Lung (tissue), 12 donors: ENCODE measurements around the gene MCM9. TPM values are rescaled to one million over a fixed set of nuclear protein-coding genes. Genes with fewer than 3 reads are reported as not detected.

Source experiments
- ATAC-seq: fragments of 200-7000 bp; cut with Tn5 transposase; one replicate; pipeline ENCODE4 v1.9.1; 2020; ENCODE audit warnings: moderate number of reproducible peaks; ENCODE audit not compliant: insufficient read depth, low FRiP score
- DNase-seq, 3 donors: peaks; one replicate each; pipeline ENCODE4 v3.0.0-alpha.2; 2013 to 2017
- H3K27ac ChIP-seq, 2 donors: one replicate each; pipeline ENCODE4 v1.5.1; 2013; ENCODE audit warnings: mild to moderate bottlenecking in 2 of 2, moderate library complexity in 2 of 2, control low read depth in 1 of 2, inconsistent platforms in 1 of 2, low read depth in 1 of 2, low read length in 1 of 2
- H3K27me3 ChIP-seq, 3 donors: one replicate each; pipeline ENCODE4 v1.5.1; 2013; ENCODE audit warnings: low read length in 2 of 3; ENCODE audit not compliant: control insufficient read depth in 3 of 3, insufficient read depth in 3 of 3
- H3K36me3 ChIP-seq, 4 donors: one replicate each; pipeline ENCODE4 v1.5.1; 2013; ENCODE audit warnings: low read length in 4 of 4, mild to moderate bottlenecking in 1 of 4, moderate library complexity in 1 of 4; ENCODE audit not compliant: control insufficient read depth in 4 of 4, insufficient read depth in 4 of 4
- H3K4me1 ChIP-seq, 5 donors: one replicate each; pipeline ENCODE4 v1.5.1; 2013; ENCODE audit warnings: low read length in 5 of 5, mild to moderate bottlenecking in 2 of 5, moderate library complexity in 1 of 5; ENCODE audit not compliant: control insufficient read depth in 5 of 5, insufficient read depth in 5 of 5
- H3K4me3 ChIP-seq: one replicate; pipeline ENCODE4 v1.5.1; 2013; ENCODE audit warnings: mild to moderate bottlenecking, control low read depth, moderate library complexity
- H3K9ac ChIP-seq, 2 donors: one replicate each; pipeline ENCODE4 v1.5.1; 2013; ENCODE audit warnings: low read length in 2 of 2, control low read depth in 1 of 2; ENCODE audit not compliant: insufficient read depth in 1 of 2
- H3K9me3 ChIP-seq, 4 donors: one replicate each; pipeline ENCODE4 v1.5.1; 2013; ENCODE audit warnings: low read length in 3 of 4, mild to moderate bottlenecking in 1 of 4, moderate library complexity in 1 of 4; ENCODE audit not compliant: control insufficient read depth in 4 of 4, insufficient read depth in 3 of 4
- CTCF ChIP-seq: IDR thresholded peaks from 2 replicates; pipeline ENCODE4 v1.5.1; 2012; ENCODE audit warnings: mild to moderate bottlenecking; ENCODE audit errors: control extremely low read depth, extremely low read depth
- WGBS, 2 donors: extraction: QIAGEN DNeasy Blood & Tissue Kit; methylation state at CpG; one replicate each; pipeline ENCODE4 v1.1.7; 2013; 5-methylcytosine and 5-hydroxymethylcytosine counted together
- polyA plus RNA-seq, 2 donors: library from polyadenylated mRNA; stranded (reverse); fragments of 200-250 nt; gene quantifications; one replicate each; pipeline ENCODE4 v1.2.1, GENCODE V29; 2013
- total RNA-seq, 2 donors: library from RNA; depleted of rRNA in 1 of 2; stranded (reverse); fragments of >200 nt in 1 of 2; gene quantifications; one replicate each; pipeline ENCODE4 v1.2.1, GENCODE V29; 2014 to 2021
- donor health status: control.
- donor health status: control.
- donor health status: Bipolar disorder and iron deficiency.
- donor health status: healthy.
- donor health status: DM: yes; HTN: yes; CAD: no.

MCM9 gene
- total and polyA plus RNA-seq, 4 donors, result 4.8 to 28.6 (median 12.0) TPM

- H3K36me3 ChIP-seq, result peaks cover 9 to 39% (median 34%) of the 10 kb centered on the region in 4 donors
- H3K4me1 ChIP-seq, result no peaks in the 10 kb centered on the region
- no peaks in the 10 kb centered on the region for H3K9me3 ChIP-seq
- no peak overlapping the region for H3K4me3 ChIP-seq
- TF ChIP-seq CTCF, result no peak
- no peak for DNase-seq
- H3K9ac ChIP-seq, result no peak overlapping the region
- no peak overlapping the region for H3K27ac ChIP-seq
- WGBS, 2 donors, result 93 to 95% methylated on average over 5 of the region's 5 CpGs
- ATAC-seq, result no peak
- no peaks in the 10 kb centered on the region for H3K27me3 ChIP-seq
Measured at GRCh38 chr6:118912646-118913045, 22.3 kb downstream of the MCM9 start.

DNA sequence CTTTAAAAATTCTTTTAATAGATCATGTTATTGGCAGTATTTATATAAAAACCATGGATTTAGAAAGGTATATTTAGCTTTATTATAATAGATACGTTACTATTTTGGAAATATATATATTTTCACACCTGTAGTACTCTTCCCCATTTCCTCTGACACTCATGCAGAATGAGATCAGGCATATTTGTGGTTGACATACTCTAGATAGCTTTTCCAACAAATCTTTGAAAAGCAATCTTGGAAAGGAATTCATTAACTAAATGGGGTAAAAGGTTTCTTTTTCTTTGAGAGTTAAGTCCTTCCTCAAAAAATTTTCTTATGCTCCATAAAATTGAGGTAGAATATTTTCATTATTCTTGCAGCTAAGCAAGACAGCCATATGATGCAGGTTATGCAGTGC, 26.5 kb downstream of the MCM9 start:
- Histone ChIP-seq H3K4me3 (no peak overlapping the region), H3K4me1 (peaks cover 0 to 1% (median 0%) of the 10 kb centered on the region in 5 donors), H3K27ac (no peak overlapping the region), H3K9ac (no peak overlapping the region), H3K9me3 (no peaks in the 10 kb centered on the region), H3K27me3 (no peaks in the 10 kb centered on the region), H3K36me3 (peaks cover 7 to 45% (median 24%) of the 10 kb centered on the region in 4 donors)
- WGBS, 2 donors, result 82 to 85% methylated on average over 1 of the region's 1 CpG
- DNase-seq (no peak), ATAC-seq (no peak)
- TF ChIP-seq CTCF, result no peak

- 91 to 93% methylated on average over 4 of the region's 4 CpGs for WGBS, 2 donors
- ATAC-seq (peak; percentile 11), DNase-seq (no peak)
- Histone ChIP-seq H3K4me1 (peaks cover 0 to 1% (median 0%) of the 10 kb centered on the region in 5 donors), H3K27me3 (no peaks in the 10 kb centered on the region), H3K9me3 (no peaks in the 10 kb centered on the region), H3K36me3 (peaks cover 6 to 49% (median 28%) of the 10 kb centered on the region in 4 donors), H3K4me3 (no peak overlapping the region), H3K27ac (no peak overlapping the region), H3K9ac (no peak overlapping the region)
- TF ChIP-seq CTCF, result no peak
Measured at GRCh38 chr6:118905851-118906250, 29.1 kb downstream of the MCM9 start.

DNA sequence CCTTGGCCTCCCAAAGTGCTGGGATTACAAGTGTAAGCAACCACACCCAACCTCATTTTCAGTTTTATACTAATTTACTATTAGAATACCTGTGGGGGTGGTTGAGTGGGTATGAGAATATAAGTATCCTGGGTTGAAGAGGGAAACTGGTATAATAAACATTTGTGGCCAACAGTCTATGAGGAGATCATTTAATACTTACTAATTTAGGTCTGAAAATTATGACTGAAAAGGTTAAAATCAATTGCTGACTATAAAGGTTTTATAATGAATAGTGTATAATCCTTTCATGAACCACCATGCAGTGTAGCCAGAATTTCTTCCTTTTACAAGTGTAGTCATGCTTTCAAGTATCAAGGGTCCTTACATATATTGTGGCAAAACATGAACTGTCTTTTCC, 29.9 kb downstream of the MCM9 start:
- Histone ChIP-seq H3K27ac (no peak overlapping the region), H3K4me1 (peaks cover 0 to 7% (median 1%) of the 10 kb centered on the region in 5 donors), H3K4me3 (no peak overlapping the region), H3K9ac (no peak overlapping the region), H3K36me3 (peaks cover 6 to 49% (median 26%) of the 10 kb centered on the region in 4 donors), H3K9me3 (no peaks in the 10 kb centered on the region), H3K27me3 (no peaks in the 10 kb centered on the region)
- TF ChIP-seq CTCF, result no peak
- DNase-seq (no peak), ATAC-seq (no peak)
